ENCODE measurements around the gene HNRNPAB.

DNA sequence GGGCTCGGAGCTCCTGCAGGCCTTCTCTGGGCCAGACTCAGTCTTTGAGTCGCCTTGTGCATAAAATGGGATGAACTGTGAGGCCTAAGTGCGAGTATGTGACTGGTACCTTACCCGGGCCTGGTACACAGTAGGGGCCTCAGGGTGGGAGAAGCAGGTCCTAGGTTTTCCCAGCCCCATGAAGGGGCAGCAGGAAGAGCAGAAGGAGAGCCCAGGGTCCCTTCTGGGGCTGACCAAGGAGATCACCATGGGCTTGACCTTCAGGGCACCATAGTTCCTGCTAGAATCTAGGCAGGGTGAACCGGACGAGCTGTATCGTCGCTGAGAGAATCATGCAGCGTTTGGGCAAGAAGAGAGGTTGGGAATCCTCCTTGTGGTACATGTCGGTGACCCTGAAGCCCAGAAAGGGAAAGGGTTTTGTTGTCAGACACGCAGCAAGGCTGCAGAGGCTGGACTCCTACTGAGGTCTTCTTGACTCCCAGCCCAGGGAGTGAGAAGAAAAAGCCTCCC lies 28.6 kb downstream of the HNRNPAB start:
- TF ChIP-seq POLR2A (IDR thresholded peaks at IDR 0.05) = no peak
- TF ChIP-seq, protein P1, sequence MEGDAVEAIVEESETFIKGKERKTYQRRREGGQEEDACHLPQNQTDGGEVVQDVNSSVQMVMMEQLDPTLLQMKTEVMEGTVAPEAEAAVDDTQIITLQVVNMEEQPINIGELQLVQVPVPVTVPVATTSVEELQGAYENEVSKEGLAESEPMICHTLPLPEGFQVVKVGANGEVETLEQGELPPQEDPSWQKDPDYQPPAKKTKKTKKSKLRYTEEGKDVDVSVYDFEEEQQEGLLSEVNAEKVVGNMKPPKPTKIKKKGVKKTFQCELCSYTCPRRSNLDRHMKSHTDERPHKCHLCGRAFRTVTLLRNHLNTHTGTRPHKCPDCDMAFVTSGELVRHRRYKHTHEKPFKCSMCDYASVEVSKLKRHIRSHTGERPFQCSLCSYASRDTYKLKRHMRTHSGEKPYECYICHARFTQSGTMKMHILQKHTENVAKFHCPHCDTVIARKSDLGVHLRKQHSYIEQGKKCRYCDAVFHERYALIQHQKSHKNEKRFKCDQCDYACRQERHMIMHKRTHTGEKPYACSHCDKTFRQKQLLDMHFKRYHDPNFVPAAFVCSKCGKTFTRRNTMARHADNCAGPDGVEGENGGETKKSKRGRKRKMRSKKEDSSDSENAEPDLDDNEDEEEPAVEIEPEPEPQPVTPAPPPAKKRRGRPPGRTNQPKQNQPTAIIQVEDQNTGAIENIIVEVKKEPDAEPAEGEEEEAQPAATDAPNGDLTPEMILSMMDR (IDR thresholded peaks at IDR 0.05 in 4 of 5, conservative IDR thresholded peaks at IDR 0.05 in 1 of 5) = no peak
